ENCODE data around the gene TIMELESS.
"Not testable (repeated sequence)": the region's sequence is repeated elsewhere in the genome, so short reads cannot be mapped to it uniquely, and the experiment has no call there.

Gene TIMELESS

GRCh38 chr12:56461235-56462159, 12.3 kb upstream of the TIMELESS start:
- no peak for DNase-seq

DNA sequence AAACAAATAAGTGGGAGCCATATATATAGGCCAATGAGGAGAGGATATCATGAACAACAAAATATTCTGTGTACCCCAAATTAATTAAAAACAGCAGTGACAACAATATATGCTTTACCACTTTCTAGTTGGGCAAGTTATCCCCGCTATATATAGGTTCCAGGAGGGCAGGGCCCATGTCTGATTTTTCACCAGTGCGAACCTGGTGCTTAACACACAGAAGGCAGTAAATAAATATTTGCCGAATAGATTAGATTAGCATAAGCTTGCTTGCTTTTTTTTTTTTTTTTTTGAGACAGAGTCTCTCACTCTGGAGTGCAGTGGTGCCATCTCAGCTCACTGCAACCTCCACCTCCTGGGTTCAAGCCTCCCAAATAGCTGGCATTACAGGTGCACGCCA, 8.6 kb upstream of the TIMELESS start:
- no peak for DNase-seq

GRCh38 chr12:56454557-56454956, 5.3 kb upstream of the TIMELESS start, which contains the start of gene MIP:
Gene MIP (minus strand): TSS chr12:56454657. CDS start chr12:56454613, 44 bp downstream.
- no peak for DNase-seq

DNA sequence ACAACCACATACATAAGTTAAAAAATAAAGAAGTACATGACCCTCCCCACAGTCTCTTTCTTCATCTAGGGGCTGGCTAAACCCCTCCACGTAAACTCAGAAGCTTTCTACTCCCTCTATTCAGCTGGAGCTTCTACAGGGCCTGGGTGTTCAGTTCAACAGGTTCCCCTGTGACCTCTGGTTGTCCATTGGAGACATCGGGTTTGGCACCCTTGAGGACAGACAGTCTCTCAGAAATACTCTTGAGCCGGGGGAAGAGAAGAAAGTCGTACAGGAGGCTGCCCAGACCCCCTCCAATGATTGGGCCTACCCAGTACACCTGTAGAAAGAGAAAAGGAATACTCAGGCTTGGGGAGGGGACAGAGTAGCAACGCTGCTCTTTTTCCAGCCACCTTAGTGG, 1.9 kb upstream of the TIMELESS start:
- DNase-seq = no peak

- no peak for DNase-seq
Observed at GRCh38 chr12:56450241-56450640, 1.0 kb upstream of the TIMELESS start.

GRCh38 chr12:56449622-56449984, 377 bp upstream of the TIMELESS start:
- no peak for DNase-seq

- DNase-seq = not testable (repeated sequence)
Observed at GRCh38 chr12:56443208-56443607, 6.0 kb downstream of the TIMELESS start.

DNA sequence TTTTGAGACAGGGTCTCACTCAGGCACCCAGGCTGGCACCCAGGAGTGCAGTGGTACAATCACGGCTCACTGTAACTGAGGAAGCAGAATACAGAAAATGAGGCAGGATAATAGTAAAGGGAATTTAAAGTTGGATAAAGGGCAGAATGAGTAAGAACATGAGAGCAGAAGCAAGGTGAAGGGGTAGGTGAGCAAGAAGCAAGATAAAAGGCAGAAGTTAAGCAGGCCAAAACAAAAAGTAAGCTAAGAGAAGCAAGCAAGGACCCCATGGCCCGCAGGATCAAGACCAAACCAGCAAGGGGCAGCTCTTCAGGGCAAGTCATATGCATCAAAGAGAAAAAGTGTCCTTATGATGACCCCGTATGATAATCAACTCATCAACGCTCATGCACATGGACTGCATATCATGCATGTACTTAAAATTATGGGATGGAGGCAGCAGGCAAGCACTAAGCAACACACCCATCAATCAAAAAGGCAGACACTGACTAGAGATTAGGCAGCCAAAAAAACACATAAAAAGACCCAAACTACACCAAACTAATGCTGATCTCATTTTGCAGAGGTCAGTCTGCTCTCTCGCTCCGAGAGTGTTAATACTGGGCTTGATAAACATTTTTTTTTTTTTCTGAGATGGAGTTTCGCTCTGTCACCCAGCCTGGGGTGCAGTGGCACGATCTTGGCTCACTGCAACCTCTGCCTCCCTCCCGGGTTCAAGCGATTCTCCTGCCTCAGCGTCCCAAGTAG, 11.6 kb downstream of the TIMELESS start:
- DNase-seq = no peak

- no peak for DNase-seq
Observed at GRCh38 chr12:56434828-56435227, 14.4 kb downstream of the TIMELESS start.

DNA sequence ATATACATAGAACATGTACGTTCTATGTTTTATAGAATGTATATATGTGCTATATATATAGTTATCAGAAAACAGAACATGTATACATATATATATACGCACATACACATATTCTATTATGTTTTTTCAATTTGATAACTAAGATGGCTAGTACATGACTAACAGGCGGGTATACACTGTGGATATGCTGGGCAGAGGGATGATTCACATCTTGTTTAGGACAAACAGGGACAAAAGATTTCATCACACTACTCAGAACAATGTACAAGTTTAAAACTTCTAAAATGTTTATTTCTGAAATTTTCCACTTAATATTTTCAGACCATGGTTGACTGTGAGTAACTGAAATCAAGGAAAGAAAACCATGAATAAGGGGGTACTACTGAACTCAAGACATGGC, 17.4 kb downstream of the TIMELESS start:
- no peak for DNase-seq

GRCh38 chr12:56431288-56431687, 17.9 kb downstream of the TIMELESS start:
- DNase-seq = no peak

DNA sequence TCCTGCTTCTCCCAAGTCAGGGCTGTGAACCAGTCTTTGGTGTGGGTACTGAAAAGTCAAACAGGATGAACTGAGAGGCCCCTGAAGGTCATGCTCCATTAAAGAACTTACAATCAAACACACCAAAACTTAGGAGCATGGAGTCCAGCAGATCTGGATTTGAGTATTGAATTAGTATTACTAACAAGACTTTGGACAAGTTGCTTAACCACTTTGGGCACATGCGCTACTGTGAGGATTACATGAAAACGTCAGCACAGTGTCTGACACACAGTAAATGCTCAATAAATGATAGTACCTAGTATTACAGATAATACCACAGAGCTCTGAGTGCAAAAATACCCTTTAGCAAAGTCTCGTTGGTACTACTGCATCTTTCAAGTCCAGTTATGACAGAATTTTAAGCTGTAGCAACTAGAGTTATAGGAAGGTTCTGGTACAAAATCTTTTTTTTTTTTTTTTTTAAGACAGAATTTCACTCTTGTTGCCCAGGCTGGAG, 23.2 kb downstream of the TIMELESS start:
- no peak for DNase-seq

GRCh38 chr12:56425193-56425592, 24.0 kb downstream of the TIMELESS start:
- no peak for DNase-seq

DNA sequence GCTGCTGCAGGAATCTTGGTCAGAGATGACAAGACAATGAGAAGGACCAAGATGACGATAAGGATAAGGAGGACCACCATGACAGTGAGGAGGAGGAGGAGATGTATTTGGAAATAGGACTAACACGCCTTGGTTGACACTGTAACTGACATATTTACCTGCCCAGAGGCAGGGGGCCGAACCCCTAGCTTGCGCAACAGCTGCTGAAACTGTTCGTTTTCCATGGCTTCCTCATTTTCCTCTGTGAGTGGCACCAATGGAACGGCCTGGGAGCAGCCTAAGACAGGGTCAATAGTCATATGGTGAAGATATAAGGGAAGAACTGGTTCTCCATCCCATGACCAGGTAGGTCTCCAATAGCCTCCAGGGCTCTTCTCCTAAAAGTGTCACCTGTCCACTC, 28.8 kb downstream of the TIMELESS start:
- DNase-seq = no peak

DNA sequence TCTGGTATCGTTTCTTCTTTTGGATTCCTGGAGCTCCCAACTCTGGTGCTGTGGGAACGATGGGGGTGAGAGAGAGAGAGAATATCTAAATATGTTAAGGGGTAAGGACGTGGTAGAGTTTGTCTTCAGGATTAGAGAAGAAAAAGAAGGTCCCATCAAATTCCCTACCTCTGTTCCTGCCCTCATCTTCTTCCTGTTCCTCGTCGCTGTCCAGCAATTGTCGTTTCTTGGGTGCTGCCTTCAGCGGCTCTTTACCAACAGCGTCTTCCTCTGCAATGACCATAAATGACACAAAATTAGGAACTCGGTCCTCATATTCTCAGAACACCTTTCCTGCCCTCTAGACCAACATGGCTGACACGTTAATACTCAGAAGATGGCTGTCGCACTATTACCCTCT, 31.5 kb downstream of the TIMELESS start:
- DNase-seq = no peak

DNA sequence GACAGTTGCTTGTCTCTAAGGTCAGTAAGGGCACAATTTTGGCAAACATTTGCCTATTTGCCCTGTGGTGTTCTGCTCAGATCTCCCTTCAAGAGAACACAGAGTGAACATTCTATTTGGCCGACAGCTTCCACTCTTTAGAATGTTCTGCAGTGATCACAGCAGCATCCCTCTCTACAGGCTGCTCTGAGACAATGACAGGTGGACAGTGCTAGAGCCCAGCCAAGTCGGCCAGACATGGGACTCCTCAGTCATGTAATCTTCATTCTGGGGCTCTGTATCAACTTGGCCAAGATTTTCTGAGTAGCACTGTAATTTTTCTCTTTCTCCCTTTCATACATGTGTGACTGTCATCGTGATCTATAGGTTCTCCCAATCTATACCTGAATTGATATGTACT, 34.8 kb downstream of the TIMELESS start:
- no peak for DNase-seq

GRCh38 chr12:56413392-56413791, 35.8 kb downstream of the TIMELESS start:
- no peak for DNase-seq

DNA sequence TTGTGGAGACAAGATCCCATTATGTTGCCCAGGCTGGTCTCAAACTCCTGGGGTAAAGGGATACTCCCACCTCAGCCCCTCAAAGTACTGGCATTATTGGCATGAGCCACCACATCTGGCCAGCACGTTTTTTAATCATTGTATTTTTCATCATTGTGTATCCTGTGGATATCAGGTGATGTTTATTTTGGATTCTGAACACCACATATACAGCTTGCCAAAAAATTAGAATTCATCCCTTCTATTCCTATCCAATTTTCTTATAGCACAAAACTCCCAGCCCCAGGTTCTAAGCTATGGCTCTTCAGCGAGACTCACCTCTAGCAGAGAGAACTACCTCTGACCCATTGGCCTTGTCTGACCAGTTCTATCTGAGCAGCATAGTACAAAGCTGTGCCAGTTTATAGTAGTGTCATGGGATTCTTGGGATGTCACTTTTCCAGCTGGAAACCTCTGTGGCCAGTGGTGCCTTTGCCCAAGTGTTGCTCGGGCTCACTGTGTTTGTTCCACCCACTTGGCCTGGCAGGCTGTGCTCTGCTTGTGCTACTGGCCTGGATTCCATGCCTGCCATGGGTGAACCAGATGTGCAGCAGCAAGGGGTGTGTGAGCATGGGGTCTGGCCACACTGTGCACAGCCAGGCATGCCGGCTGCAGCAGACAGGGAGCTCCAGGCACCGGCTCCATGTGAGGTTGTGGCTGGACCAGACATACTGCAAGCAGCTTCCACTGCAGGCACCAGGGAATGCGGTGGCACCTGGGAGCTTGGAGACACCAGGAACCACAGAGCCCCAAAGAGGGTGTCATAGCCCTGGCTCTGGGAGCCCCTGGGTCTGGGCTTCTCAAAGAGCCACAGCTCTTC, 37.2 kb downstream of the TIMELESS start:
- no peak for DNase-seq

- DNase-seq = no peak
Observed at GRCh38 chr12:56410768-56411167, 38.5 kb downstream of the TIMELESS start.

- DNase-seq = no peak
Observed at GRCh38 chr12:56408799-56409417, 40.3 kb downstream of the TIMELESS start.

GRCh38 chr12:56404227-56404626, 45.0 kb downstream of the TIMELESS start:
- not testable (repeated sequence) for DNase-seq

DNA sequence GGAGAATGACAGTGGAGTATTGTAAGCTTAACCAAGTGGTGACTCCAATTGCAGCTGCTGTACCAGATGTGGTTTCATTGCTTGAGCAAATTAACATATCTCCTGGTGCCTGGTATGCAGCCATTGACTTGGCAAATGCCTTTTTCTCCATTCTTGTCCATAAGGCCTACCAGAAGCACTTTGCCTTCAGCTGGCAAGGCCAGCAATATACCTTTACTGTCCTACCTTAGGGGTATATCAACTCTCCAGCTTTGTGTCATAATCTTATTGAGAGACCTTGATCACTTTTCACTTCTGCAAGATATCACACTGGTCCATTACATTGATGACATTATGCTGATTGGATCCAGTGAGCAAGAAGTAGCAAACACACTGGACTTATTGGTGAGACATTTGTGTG, 47.6 kb downstream of the TIMELESS start:
- not testable (repeated sequence) for DNase-seq
